Fibroblast of villous mesenchyme (primary cell): ENCODE results near the gene KLHL33. TPM values are rescaled to one million over a fixed set of nuclear protein-coding genes. Genes with fewer than 3 reads are reported as not detected.
"Not testable (repeated sequence)": the region's sequence is repeated elsewhere in the genome, so short reads cannot be mapped to it uniquely, and the experiment has no call there.

Experiments
- DNase-seq: peaks from one replicate; pipeline ENCODE4 v3.0.0-alpha.2; 2010; ENCODE audit warnings: low read depth
- H3K4me3 ChIP-seq: 2 replicates; pipeline ENCODE4 v1.5.1; 2011; ENCODE audit warnings: low read depth, mild to moderate bottlenecking, low read length
- total RNA-seq: library from RNA; depleted of rRNA; stranded (reverse); fragments of >200 nt; gene quantifications from 2 replicates; pipeline ENCODE4 v1.2.3, GENCODE V29; 2012
- TF ChIP-seq, protein P1 (sequence below): IDR thresholded peaks from 2 replicates; pipeline ENCODE4 v1.5.1; 2012; ENCODE audit warnings: low read depth, mild to moderate bottlenecking, low read length; ENCODE audit not compliant: insufficient read depth

The KLHL33 gene
- total RNA-seq, 1 donor, result 0.43 TPM

- H3K4me3 ChIP-seq, result no peak overlapping the region
- no peak for DNase-seq
- TF ChIP-seq, protein P1, sequence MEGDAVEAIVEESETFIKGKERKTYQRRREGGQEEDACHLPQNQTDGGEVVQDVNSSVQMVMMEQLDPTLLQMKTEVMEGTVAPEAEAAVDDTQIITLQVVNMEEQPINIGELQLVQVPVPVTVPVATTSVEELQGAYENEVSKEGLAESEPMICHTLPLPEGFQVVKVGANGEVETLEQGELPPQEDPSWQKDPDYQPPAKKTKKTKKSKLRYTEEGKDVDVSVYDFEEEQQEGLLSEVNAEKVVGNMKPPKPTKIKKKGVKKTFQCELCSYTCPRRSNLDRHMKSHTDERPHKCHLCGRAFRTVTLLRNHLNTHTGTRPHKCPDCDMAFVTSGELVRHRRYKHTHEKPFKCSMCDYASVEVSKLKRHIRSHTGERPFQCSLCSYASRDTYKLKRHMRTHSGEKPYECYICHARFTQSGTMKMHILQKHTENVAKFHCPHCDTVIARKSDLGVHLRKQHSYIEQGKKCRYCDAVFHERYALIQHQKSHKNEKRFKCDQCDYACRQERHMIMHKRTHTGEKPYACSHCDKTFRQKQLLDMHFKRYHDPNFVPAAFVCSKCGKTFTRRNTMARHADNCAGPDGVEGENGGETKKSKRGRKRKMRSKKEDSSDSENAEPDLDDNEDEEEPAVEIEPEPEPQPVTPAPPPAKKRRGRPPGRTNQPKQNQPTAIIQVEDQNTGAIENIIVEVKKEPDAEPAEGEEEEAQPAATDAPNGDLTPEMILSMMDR, result no peak
Measured at GRCh38 chr14:20458031-20458789, 22.2 kb upstream of the KLHL33 start.

- TF ChIP-seq, protein P1, result no peak
- DNase-seq, result no peak
- no peak overlapping the region for H3K4me3 ChIP-seq
Measured at GRCh38 chr14:20456971-20457370, 21.0 kb upstream of the KLHL33 start.

DNA sequence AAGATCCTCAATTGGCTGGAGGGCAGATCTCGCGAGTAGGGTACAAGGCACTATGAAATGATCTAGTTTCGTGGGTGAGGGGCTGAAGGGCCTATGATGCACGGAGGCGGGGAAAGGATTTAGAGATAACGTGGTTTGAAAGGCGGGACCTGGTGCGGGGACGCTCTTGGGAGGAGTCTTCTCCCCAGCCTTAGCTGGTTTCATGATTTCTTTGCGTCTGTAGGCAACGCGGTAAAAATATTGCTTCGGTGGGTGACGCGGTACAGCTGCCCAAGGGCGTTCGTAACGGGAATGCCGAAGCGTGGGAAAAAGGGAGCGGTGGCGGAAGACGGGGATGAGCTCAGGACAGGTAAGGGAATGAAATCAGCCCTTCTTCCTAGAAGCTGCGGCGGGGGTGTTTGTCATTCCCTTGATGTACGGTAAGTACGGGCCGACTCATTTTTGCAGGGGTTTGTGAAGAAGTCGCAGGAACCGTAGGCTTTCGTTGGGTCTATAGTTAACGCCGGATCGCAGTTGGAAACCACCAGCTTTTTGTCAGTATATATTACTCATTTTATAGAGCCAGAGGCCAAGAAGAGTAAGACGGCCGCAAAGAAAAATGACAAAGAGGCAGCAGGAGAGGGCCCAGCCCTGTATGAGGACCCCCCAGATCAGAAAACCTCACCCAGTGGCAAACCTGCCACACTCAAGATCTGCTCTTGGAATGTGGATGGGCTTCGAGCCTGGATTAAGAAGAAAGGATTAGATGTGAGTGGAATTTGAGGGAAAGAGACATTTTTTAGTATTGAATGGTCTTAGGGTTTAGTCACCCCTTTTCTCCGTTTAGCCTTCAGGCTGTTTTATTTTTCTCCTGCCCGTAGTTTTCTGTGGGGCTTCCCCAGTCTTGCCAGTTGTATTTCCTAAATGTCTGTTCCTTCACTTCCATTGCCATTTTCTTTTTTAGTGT, 19.7 kb upstream of the KLHL33 start:
- TF ChIP-seq, protein P1, result no peak
- peak; percentile 93 for DNase-seq
- H3K4me3 ChIP-seq, result peak overlapping the region; percentile 92

- peak; percentile 98 for DNase-seq
- TF ChIP-seq, protein P1, result no peak
- peak within 1 kb of the TSS; percentile 92 for H3K4me3 ChIP-seq
Measured at GRCh38 chr14:20454516-20455354, 18.8 kb upstream of the KLHL33 start, which contains the start of the genes APEX1 and OSGEP. TSS of gene APEX1 (plus strand) at chr14:20455226. CDS start at chr14:20455646, 420 bp downstream. TSS of gene OSGEP (minus strand) at chr14:20454812. CDS start at chr14:20454683, 129 bp downstream.

GRCh38 chr14:20452831-20453230, 16.9 kb upstream of the KLHL33 start:
- H3K4me3 ChIP-seq, DNase-seq: not testable (repeated sequence)

DNA sequence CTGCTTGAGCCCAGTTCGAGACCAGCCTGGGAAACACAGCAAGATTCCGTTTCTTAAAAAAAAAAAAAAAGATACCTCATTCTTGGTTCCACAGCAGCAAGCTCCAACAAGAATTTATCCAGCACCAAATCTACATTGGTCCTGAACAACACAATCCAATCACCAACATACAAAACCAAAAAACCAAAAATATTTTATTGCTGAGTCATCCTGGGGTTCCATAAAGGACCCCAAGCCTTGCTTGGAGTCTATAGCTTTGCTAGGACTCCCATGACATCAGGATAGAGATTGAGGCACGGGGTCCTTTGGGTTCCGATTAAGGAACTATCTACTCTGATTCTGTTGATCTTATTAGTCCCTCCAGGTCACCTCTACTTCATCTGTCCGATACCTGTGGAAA, 10.9 kb upstream of the KLHL33 start:
- TF ChIP-seq, protein P1, result no peak
- H3K4me3 ChIP-seq, result no peak overlapping the region
- no peak for DNase-seq

- H3K4me3 ChIP-seq, DNase-seq: not testable (repeated sequence)
Measured at GRCh38 chr14:20443650-20444049, 7.7 kb upstream of the KLHL33 start.
